Activated CD4-positive, alpha-beta memory T cell treated with anti-CD3 and anti-CD28 coated beads, Interleukin-2, amount 10 ng/mL, durations not matched to agents 7 days and 5 days (primary cell): Measurements from ENCODE around the gene AMTN. TPM values are rescaled to one million over a fixed set of nuclear protein-coding genes. Genes with fewer than 3 reads are reported as not detected.
"Not testable (repeated sequence)": the region's sequence is repeated elsewhere in the genome, so short reads cannot be mapped to it uniquely, and the experiment has no call there.

Experiments used
- CTCF ChIA-PET: fragments of 350-600 bp; sonication (Branson Sonifier 250); formaldehyde crosslinking; loops from one replicate; lab custom pipeline; 2021; ENCODE audit warnings: antibody characterized with exemption, inconsistent platforms; lab: Charles Lee
- POLR2A ChIA-PET: fragments of 350-600 bp; sonication (Branson Sonifier 250); formaldehyde crosslinking; loops from one replicate; lab custom pipeline; 2021; ENCODE audit warnings: antibody characterized with exemption; lab: Charles Lee
- DNase-seq: peaks from one replicate; pipeline ENCODE4 v3.0.0-alpha.2; 2020
- H3K27ac Mint-ChIP-seq: one replicate; pipeline ENCODE4 v1.8.0; 2021; ENCODE audit warnings: mild to moderate bottlenecking, mixed read lengths
- H3K27me3 Mint-ChIP-seq: one replicate; pipeline ENCODE4 v1.8.0; 2021; ENCODE audit warnings: mixed read lengths
- H3K36me3 Mint-ChIP-seq: one replicate; pipeline ENCODE4 v1.8.0; 2021; ENCODE audit warnings: low read depth, mixed read lengths
- H3K4me1 Mint-ChIP-seq: one replicate; pipeline ENCODE4 v1.8.0; 2021; ENCODE audit warnings: mixed read lengths
- H3K4me3 Mint-ChIP-seq: one replicate; pipeline ENCODE4 v1.8.0; 2021; ENCODE audit warnings: mild to moderate bottlenecking, mixed read lengths
- H3K9me3 Mint-ChIP-seq: one replicate; pipeline ENCODE4 v1.8.0; 2021; ENCODE audit warnings: mixed read lengths
- total RNA-seq, 2 experiments: library from RNA; stranded (reverse); gene quantifications; one replicate each; pipeline ENCODE4 v1.2.3, GENCODE V29; 2021

The AMTN gene
- total RNA-seq, 2 experiments from 2014 or later, result not detected

DNA sequence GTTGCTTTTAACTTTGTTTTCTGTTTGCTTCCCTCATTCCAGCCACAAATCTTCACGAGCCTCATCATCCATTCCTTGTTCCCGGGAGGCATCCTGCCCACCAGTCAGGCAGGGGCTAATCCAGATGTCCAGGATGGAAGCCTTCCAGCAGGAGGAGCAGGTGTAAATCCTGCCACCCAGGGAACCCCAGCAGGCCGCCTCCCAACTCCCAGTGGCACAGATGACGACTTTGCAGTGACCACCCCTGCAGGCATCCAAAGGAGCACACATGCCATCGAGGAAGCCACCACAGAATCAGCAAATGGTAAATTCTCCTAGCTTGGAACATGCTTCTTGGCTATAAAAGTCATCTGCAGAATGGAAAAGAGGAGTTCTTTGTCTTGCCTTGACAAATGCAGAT lies 12.6 kb downstream of the AMTN start:
- Mint-ChIP-seq H3K36me3 (no peaks in the 10 kb centered on the region), H3K4me1 (no peaks in the 10 kb centered on the region), H3K4me3 (no peak overlapping the region), H3K27ac (no peak overlapping the region), H3K9me3 (no peaks in the 10 kb centered on the region), H3K27me3 (peaks cover 3% of the 10 kb centered on the region)
- CTCF ChIA-PET, result no interaction called here
- DNase-seq, result no peak
- POLR2A ChIA-PET, result no interaction called here

- H3K27ac Mint-ChIP-seq, result no peak overlapping the region
- ChIA-PET POLR2A (no interaction called here), CTCF (interaction anchor here (0.6 kb wide), 1 partner anchor 930 kb away, joined by 5 read pairs; no protein-coding TSS in a partner anchor)
- no peaks in the 10 kb centered on the region for H3K4me1 Mint-ChIP-seq
- no peaks in the 10 kb centered on the region for H3K9me3 Mint-ChIP-seq
- no peak overlapping the region for H3K4me3 Mint-ChIP-seq
- H3K27me3 Mint-ChIP-seq, result peaks cover 3% of the 10 kb centered on the region
- no peaks in the 10 kb centered on the region for H3K36me3 Mint-ChIP-seq
- no peak for DNase-seq
These were observed 13.6 kb downstream of the AMTN start for GRCh38 chr4:70531981-70532380.

GRCh38 chr4:70533211-70533610 lies 14.8 kb downstream of the AMTN start:
- no peak for DNase-seq
- Mint-ChIP-seq H3K4me1 (no peaks in the 10 kb centered on the region), H3K27me3 (peaks cover 3% of the 10 kb centered on the region), H3K4me3 (no peak overlapping the region), H3K9me3 (no peaks in the 10 kb centered on the region), H3K27ac (no peak overlapping the region), H3K36me3 (no peaks in the 10 kb centered on the region)
- POLR2A ChIA-PET, result no interaction called here
- CTCF ChIA-PET, result no interaction called here

GRCh38 chr4:70533791-70534190 lies 15.4 kb downstream of the AMTN start:
- CTCF ChIA-PET, result no interaction called here
- H3K9me3 Mint-ChIP-seq, result no peaks in the 10 kb centered on the region
- H3K4me3 Mint-ChIP-seq, result no peak overlapping the region
- no peak for DNase-seq
- no peaks in the 10 kb centered on the region for H3K36me3 Mint-ChIP-seq
- H3K27ac Mint-ChIP-seq, result no peak overlapping the region
- POLR2A ChIA-PET, result no interaction called here
- H3K27me3 Mint-ChIP-seq, result peaks cover 3% of the 10 kb centered on the region
- no peaks in the 10 kb centered on the region for H3K4me1 Mint-ChIP-seq

GRCh38 chr4:70534886-70535285 lies 16.5 kb downstream of the AMTN start:
- POLR2A ChIA-PET, H3K4me3 Mint-ChIP-seq, H3K27me3 Mint-ChIP-seq, H3K9me3 Mint-ChIP-seq, CTCF ChIA-PET, H3K4me1 Mint-ChIP-seq, DNase-seq, H3K36me3 Mint-ChIP-seq, H3K27ac Mint-ChIP-seq: not testable (repeated sequence)

GRCh38 chr4:70538869-70539268 lies 20.5 kb downstream of the AMTN start:
- no peak for DNase-seq
- H3K27ac Mint-ChIP-seq, result no peak overlapping the region
- H3K36me3 Mint-ChIP-seq, result no peaks in the 10 kb centered on the region
- ChIA-PET CTCF (no interaction called here), POLR2A (no interaction called here)
- peaks cover 2% of the 10 kb centered on the region for H3K27me3 Mint-ChIP-seq
- H3K4me3 Mint-ChIP-seq, result no peak overlapping the region
- no peaks in the 10 kb centered on the region for H3K4me1 Mint-ChIP-seq
- H3K9me3 Mint-ChIP-seq, result no peaks in the 10 kb centered on the region

DNA sequence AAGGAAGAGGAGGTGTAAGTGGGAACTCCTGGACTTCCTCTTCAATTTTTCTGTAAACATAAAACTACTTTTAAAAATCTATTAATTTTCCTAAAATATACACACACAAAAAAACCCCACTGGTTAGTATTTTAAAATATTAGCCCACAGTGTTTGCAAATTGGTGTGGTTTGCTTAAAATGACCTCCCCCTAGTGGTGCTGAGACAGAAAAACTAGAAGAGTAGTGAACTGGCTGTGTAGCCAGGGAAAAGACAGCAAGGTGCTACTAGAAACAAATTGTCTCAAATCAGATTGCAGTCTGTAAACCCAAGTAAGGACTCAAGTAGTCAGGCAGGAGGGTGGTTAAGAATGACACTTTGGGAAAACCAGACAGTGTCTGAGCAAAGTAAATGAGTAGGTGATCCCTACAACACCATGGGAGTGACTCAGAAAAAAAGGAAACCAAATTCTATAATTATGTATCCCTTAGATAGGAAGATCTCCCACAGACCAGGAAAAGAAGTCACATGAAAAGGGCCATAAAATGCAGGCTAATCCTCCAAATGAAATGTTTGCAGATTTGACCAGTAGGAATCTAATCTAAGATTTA lies 26.0 kb downstream of the AMTN start:
- Mint-ChIP-seq H3K27ac (no peak overlapping the region), H3K4me1 (no peaks in the 10 kb centered on the region), H3K27me3 (peaks cover 6% of the 10 kb centered on the region), H3K4me3 (no peak overlapping the region), H3K9me3 (no peaks in the 10 kb centered on the region), H3K36me3 (no peaks in the 10 kb centered on the region)
- no peak for DNase-seq
- ChIA-PET CTCF (no interaction called here), POLR2A (no interaction called here)

DNA sequence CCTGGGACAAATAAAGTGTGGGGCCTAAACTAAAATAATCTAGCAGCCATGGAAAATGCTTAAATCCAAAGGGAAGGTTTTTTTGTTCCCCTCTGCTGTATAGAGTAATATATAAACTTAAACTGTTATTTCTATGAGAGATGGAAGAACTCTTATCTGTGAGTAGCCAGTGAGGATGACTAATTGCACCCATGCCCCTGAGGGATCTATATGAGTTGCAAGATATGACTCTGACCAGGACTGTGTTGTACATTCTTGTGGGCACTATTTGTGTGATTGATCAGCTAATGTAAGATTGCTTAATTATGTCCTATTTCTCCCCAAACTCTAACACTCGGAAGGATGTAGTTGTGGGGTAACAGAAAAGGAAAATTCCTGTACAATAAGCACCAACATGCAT lies 38.5 kb downstream of the AMTN start:
- CTCF ChIA-PET, result no interaction called here
- H3K36me3 Mint-ChIP-seq, result no peaks in the 10 kb centered on the region
- POLR2A ChIA-PET, result no interaction called here

GRCh38 chr4:70559211-70559830 lies 41.0 kb downstream of the AMTN start:
- ChIA-PET CTCF (interaction anchor here (1.2 kb wide), 1 partner anchor 11 kb away, joined by 3 read pairs; no protein-coding TSS in a partner anchor), POLR2A (no interaction called here)
- peak; percentile 33 for DNase-seq
- Mint-ChIP-seq H3K9me3 (no peaks in the 10 kb centered on the region), H3K27me3 (peaks cover 1% of the 10 kb centered on the region), H3K27ac (no peak overlapping the region), H3K4me3 (no peak overlapping the region), H3K4me1 (no peaks in the 10 kb centered on the region), H3K36me3 (no peaks in the 10 kb centered on the region)

More for the DNA sequence above, 38.5 kb downstream of the AMTN start:
- Mint-ChIP-seq H3K9me3 (no peaks in the 10 kb centered on the region), H3K27ac (no peak overlapping the region), H3K27me3 (peaks cover 7% of the 10 kb centered on the region), H3K4me3 (no peak overlapping the region), H3K4me1 (no peaks in the 10 kb centered on the region)
- DNase-seq, result no peak

DNA sequence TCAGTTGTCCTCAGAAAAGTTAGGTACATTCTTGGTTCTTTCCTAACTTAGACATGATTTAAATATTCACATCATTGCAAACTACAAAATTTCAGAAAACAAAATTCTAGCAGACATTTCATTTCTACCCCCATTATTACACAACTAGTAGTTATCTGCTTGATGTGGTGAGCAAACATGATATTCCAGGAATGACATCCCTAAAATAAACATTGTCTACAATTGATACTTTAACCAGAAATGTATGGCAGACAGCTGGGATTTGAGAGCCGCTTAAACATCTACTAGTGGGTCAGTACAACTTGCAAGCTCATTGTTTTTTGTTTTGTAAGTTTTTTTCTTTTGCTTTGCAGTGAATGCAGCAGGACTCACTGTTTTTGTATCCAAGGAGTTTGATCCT lies 41.6 kb downstream of the AMTN start:
- no peaks in the 10 kb centered on the region for H3K36me3 Mint-ChIP-seq
- H3K4me3 Mint-ChIP-seq, result no peak overlapping the region
- H3K4me1 Mint-ChIP-seq, result no peaks in the 10 kb centered on the region
- H3K27me3 Mint-ChIP-seq, result peaks cover 1% of the 10 kb centered on the region
- H3K9me3 Mint-ChIP-seq, result no peaks in the 10 kb centered on the region
- DNase-seq, result no peak
- ChIA-PET POLR2A (no interaction called here), CTCF (interaction anchor here (1.2 kb wide), 1 partner anchor 11 kb away, joined by 3 read pairs; no protein-coding TSS in a partner anchor)
- H3K27ac Mint-ChIP-seq, result no peak overlapping the region

DNA sequence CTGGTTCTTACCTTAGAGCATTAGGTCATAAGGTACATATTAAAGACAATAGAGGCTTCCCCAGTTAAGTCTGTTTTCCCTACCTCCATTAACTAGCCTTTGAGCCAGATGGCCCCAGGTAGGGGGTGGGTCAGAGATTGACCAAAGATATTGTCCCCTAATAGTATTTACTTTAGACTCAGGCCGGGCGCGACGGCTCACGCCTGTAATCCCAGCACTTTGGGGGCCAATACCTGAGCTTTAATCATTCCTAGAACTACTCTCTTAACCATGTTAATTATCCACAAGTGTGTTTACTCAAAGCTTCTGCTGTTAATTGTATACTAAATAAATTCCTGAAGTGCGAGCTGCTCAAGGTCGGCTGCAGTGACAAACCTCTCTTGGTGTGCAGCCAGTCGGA lies 45.7 kb downstream of the AMTN start:
- POLR2A ChIA-PET, result no interaction called here
- Mint-ChIP-seq H3K27me3 (peaks cover 5% of the 10 kb centered on the region), H3K4me3 (no peak overlapping the region), H3K4me1 (no peaks in the 10 kb centered on the region), H3K36me3 (no peaks in the 10 kb centered on the region), H3K9me3 (no peaks in the 10 kb centered on the region), H3K27ac (no peak overlapping the region)
- no peak for DNase-seq
- CTCF ChIA-PET, result no interaction called here

GRCh38 chr4:70570796-70571195 lies 52.4 kb downstream of the AMTN start:
- Mint-ChIP-seq H3K9me3 (no peaks in the 10 kb centered on the region), H3K36me3 (no peaks in the 10 kb centered on the region), H3K4me1 (no peaks in the 10 kb centered on the region), H3K4me3 (no peak overlapping the region), H3K27me3 (peaks cover 6% of the 10 kb centered on the region), H3K27ac (no peak overlapping the region)
- ChIA-PET CTCF (interaction anchor here (0.6 kb wide), 1 partner anchor 169 kb away, joined by 4 read pairs; no protein-coding TSS in a partner anchor), POLR2A (no interaction called here)
- no peak for DNase-seq

DNA sequence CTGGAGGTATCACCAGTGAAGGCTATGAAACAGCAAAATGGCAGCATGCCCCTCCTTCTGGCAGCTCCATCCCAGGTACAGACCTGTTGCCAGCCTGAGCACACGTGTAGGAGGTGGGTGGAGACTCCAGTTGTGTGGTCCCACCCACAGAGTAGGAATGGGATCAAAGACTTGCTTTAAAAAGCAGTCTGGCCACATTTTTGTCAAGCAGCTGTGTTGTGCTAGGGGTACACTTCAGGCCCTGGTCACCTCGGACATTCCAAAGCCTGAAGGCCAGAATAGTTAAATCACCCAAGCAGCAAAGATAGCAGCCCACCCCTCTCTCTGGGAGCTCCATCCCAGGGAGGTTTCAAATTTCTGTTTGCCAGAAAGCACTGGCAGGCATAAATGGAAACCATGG lies 53.4 kb downstream of the AMTN start:
- no peak overlapping the region for H3K27ac Mint-ChIP-seq
- peaks cover 6% of the 10 kb centered on the region for H3K27me3 Mint-ChIP-seq
- no peaks in the 10 kb centered on the region for H3K9me3 Mint-ChIP-seq
- no peak for DNase-seq
- H3K4me1 Mint-ChIP-seq, result no peaks in the 10 kb centered on the region
- H3K36me3 Mint-ChIP-seq, result no peaks in the 10 kb centered on the region
- CTCF ChIA-PET, result no interaction called here
- no peak overlapping the region for H3K4me3 Mint-ChIP-seq
- POLR2A ChIA-PET, result no interaction called here

DNA sequence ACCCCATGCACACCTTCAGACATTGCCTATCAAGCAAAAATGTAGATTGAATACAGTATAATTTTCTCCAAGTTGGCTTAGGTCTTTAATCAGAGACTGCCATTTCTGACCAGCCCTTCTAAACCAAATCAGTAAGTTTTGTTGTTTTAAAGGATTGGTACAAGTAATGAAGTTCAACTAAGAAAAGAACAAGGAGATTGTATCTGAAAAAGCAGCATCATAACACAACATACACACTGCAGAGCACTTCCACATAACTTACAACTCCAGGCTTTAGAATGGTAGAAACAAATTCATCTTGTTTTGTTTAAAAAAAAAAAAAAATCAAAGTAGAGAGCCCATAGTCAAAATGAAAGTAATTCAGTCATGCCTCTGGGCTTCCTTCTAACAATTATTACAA lies 57.6 kb downstream of the AMTN start:
- no peaks in the 10 kb centered on the region for H3K27me3 Mint-ChIP-seq
- H3K4me1 Mint-ChIP-seq, result no peaks in the 10 kb centered on the region
- H3K27ac Mint-ChIP-seq, result no peak overlapping the region
- no peak overlapping the region for H3K4me3 Mint-ChIP-seq
- ChIA-PET CTCF (no interaction called here), POLR2A (no interaction called here)
- DNase-seq, result no peak
- no peaks in the 10 kb centered on the region for H3K9me3 Mint-ChIP-seq
- H3K36me3 Mint-ChIP-seq, result no peaks in the 10 kb centered on the region
